ENCODE data around the gene CC2D1B.
"Not testable (repeated sequence)": the region's sequence is repeated elsewhere in the genome, so short reads cannot be mapped to it uniquely, and the experiment has no call there.

The CC2D1B gene

GRCh38 chr1:52365746-52366516, at the start of gene CC2D1B:
Gene CC2D1B (minus strand): TSS chr1:52366205. CDS start chr1:52364620, 1,585 bp downstream.
- DNase-seq (ENCODE audit: low spot score), result peak; percentile 98

DNA sequence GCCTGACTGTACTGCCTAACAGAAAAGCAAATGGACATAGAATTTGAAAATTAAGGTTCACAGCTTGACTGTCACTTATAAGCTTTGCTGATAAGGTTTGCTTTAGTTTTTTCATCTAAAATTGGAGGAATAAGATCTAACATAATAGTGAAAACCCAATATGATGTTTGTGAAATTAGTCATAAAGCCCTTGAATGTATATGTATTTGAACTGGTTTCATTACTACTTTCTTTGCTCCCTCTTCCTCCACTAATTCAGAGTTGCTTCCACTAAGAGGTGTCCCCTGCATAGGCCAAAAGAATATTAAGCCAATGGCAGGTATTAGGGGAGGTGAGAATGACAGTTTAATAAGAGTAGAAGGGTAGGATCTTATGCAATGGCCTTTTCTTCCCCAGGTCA, 48.9 kb upstream of the CC2D1B start:
- DNase-seq (ENCODE audit: low spot score), result no peak

DNA sequence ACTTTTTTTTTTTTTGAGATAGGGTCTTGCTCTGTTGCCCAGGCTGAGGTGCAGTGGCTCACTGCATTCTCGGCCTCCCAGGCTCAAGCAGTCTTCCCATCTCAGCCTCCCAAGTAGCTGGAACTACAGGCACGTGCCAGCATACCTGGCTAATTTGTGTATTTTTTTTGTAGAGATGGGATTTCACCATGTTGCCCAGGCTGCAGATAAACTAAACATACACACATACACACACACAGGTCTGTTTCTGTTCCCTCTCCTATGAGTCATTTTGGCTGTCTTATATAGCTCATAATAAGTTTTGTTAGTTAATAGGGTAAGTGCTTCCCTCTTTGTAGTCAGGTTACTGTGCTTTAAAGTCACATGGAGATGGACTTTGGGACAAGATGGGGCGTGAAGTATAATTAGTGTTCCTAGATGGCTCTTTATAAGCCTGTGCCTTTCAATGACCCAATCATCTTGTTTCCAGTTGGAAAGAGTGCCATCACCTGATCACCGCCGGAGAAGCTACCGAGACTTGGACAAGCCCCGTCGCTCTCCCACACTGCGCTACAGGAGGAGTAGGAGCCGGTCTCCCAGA, 47.5 kb upstream of the CC2D1B start:
- no peak for DNase-seq (ENCODE audit: low spot score)

GRCh38 chr1:52404975-52405338, 39.0 kb upstream of the CC2D1B start:
- DNase-seq (ENCODE audit: low spot score), result no peak

DNA sequence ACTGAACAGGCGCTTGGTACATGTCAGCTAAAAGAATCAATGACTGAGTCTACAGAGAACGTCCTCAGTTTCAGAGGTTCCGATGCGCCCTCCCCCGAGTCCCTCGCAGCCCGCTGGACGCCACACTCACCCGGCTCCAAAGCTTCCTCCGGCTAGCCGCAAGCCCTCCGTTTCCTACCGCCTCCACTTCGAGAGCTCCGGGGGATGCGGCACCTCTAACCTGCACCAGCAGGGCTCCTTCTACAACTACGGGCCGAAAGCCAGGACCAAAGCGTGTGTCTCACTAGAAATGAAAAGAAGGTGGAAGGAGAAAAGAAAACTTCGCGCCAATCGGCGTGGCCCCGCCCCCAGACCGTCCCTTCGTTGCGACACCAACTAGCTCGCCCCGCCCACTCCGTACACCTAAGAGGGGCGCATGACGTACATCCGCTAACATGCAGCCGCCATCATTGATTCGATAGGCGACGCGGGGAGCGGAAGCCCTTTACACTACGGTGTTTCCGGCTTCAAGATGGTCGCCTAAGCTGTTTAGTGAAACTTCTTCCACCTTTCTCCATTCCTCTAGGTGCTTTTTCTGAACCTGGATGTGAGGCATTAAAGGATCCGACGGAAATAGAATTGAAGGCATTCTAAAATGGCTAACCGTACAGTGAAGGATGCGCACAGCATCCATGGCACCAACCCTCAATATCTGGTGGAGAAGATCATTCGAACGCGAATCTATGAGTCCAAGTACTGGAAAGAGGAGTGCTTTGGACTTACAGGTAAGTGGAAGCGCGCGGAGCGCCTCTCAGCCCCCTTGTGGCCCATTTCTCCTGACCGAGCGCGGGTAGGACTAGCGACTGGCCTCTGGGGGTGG, 38.3 kb upstream of the CC2D1B start, which contains the start of the genes ORC1 and PRPF38A:
Gene ORC1, minus strand, starts transcription at position 308 of the 859 bp plus-strand sequence. CDS start 2,200 bp downstream, outside the sequence.
Gene PRPF38A, plus strand, starts transcription at position 487 of the 859 bp plus-strand sequence. Its CDS starts 148 bp downstream, at position 635.
- peak; percentile 99 for DNase-seq (ENCODE audit: low spot score)

DNA sequence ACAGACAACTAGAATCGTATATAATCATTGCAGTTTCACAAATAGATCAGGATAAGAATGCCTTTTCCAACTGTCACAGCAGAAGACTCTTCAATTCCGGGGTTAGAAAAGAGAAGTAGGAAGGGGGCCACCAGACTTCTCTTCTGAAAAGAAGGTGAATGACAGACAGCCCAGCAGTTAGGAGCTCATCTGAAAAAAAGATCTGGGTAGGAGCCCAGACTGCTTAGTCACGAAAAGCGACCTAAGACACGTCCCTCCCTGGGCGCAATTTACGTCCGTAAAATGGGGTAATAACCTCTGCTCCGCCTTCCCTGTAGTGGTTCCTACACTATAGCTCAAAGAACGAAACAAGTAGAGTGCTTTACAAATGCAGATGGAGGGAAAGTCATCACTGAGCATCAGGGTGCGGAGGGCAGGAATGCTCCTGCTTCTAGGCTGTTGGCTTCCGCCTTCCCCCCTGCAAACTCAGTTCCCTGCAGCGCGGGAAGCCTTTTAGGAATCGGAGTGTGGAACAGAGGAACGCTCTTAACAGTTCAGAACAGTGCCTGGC, 37.6 kb upstream of the CC2D1B start:
- DNase-seq (ENCODE audit: low spot score), result peak; percentile 87

GRCh38 chr1:52402860-52403240, 36.8 kb upstream of the CC2D1B start:
- DNase-seq (ENCODE audit: low spot score), result no peak

GRCh38 chr1:52400131-52400530, 34.1 kb upstream of the CC2D1B start:
- no peak for DNase-seq (ENCODE audit: low spot score)

- no peak for DNase-seq (ENCODE audit: low spot score)
Observed at GRCh38 chr1:52399629-52400028, 33.6 kb upstream of the CC2D1B start.

DNA sequence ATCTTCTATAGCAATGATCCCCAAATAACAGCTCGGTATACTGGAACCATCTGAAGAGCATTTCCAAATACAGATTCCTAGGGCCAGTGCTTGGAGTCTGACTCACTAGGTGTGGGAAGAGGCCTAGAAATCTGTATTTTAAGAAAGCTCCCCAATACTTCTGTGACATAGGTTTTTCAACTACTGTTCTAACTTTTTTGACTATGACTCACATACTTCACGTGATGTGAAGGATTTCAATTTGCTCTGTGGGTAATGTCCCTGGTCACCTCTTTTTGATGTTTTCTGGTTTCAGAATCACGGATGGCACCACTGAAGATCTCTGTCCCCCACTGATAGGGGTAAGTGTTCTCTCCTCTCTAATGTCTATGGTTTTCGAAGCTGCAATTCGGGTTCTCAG, 27.2 kb upstream of the CC2D1B start:
- DNase-seq (ENCODE audit: low spot score), result no peak

DNA sequence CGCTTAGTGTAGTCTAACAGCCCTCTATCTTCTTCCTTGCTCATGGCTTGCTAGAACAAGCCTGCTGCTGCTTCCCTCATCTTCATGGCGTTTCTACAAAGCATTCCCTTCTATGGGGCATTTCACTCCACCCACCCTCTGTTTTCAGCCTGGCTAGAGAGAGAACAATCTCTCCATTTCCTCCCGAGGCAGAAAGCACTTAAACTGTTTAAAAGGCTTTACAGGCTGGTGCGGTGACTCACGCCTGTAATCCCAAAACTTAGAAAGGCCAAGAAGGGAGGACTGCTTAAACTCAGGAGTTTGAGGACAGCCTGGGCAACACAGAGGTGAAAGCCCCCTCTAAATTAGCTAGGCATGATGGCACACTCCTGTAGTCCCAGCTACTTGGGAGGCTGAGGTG, 20.5 kb upstream of the CC2D1B start:
- no peak for DNase-seq (ENCODE audit: low spot score)

DNA sequence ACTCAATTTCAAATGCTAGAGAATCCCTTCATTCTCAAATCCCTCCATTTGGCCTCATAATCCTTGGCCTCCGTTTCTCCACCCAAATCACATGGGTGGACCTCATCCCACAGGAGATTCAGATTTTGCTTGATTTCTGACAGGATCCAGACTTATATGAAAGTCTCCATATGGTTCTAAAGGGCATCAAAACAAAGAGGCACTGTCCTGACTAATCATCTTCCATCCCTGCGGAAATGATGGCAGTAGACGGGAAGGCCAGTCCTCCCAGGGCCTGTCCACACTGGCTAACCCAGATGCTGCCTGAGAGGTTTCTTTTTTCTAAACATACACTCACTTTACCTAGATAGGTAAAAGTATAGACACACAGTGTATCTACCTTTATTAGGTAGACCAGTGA, 19.4 kb upstream of the CC2D1B start:
- no peak for DNase-seq (ENCODE audit: low spot score)

DNA sequence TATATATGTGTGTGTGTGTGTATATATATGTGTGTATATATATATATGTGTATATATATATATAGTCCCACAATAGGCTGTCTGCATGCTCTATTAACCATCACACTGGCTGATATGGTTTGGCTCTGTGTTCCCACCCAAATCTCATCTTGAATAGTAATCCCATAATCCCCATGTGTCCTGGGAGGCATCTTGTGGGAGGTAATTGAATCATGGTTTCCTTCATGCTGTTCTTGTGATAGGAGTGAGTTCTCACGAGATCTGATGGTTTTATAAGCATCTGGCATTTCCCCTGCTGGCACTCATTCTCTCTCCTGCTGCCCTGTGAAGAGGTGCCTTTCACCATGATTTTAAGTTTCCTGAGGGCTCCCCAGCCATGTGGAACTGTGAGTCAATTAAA, 3.8 kb upstream of the CC2D1B start:
- not testable (repeated sequence) for DNase-seq (ENCODE audit: low spot score)

- DNase-seq (ENCODE audit: low spot score), result no peak
Observed at GRCh38 chr1:52368383-52369172, 2.6 kb upstream of the CC2D1B start.

- no peak for DNase-seq (ENCODE audit: low spot score)
Observed at GRCh38 chr1:52367272-52367671, 1.3 kb upstream of the CC2D1B start.

DNA sequence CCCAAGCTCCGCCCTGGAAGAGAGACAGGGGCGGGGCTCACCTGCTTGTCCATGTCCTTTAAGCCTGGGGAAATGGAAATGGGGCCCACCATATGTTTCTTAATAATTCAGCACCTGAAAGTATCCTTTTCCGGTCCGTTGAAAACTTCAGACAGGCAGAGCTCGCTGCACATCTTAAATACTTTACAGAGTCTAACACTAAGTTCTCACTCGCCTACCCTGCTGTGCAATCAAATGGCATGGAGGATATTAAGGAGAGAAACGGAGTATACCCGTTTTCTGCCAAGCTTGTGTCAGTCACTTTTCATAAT, 467 bp upstream of the CC2D1B start:
- no peak for DNase-seq (ENCODE audit: low spot score)

- DNase-seq (ENCODE audit: low spot score), result peak; percentile 49
Observed at GRCh38 chr1:52365071-52365745, 797 bp downstream of the CC2D1B start.

- DNase-seq (ENCODE audit: low spot score), result peak; percentile 13
Observed at GRCh38 chr1:52364235-52364839, 1.7 kb downstream of the CC2D1B start.

DNA sequence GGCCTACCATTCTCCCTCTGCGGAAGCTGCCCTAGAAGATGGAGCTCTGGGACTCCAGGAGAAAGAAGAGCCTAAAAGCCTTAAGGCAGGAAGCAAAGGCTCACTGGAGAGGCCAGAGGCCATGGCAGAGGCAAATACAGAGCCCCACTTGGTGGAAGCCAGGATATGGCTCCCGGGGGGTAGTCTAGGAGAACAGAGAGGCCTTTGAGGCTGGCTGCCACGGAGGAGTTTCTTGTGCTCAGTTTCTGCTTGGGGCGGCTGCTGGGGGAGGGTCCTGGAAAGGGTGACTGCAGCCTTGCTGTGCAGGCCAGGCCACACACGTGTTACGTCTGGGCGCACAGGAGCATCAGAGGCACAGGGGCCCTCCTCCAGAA, 5.4 kb downstream of the CC2D1B start:
- no peak for DNase-seq (ENCODE audit: low spot score)

DNA sequence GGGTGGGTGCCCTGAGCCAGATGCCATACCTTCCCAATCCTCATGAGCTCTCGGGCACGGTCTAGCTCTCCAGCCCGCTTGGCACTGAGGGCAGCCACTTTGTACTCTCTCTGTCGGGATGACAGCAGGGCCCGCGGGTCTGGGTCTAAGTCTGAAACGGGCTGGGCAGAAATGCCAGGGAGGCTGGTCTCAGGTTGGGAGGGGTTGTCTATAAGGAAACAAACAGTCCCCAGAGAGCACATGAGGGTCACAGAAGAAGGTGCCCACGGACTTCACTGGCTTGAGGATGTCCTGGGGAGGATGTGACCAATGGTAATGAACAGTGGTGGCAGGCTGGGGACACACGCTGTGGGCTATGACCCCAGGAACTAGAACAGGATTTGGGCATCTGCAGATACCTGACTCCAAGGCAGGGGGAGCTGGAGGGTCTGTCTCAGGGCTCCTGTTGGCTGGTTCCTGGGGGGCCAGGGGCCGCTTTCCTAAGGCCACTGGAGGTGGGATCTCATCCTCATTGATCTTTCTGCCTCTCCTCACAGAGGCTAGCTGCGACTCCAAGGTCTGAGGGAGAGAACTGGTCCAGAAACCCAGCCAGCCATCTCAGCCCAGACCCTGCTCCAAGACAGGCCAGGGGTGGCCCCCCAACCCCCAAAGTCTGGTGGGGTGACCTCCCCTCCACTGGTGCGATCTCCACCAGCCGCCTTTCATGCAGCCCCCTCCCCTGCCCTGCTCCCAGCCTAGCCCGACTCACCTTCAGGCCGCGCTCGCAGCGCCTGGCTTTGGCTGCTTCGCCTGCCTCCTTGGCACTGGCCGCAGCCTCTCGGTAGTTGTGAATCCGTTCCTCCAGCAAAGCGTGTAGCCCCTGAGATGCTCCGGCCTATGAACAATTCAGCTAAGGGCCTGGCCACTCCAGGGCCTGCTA, 6.1 kb downstream of the CC2D1B start:
- DNase-seq (ENCODE audit: low spot score), result no peak

Data from NAMALWA (cell line).